ENCODE data around the gene ZNF37A.
"Not testable (repeated sequence)": the region's sequence is repeated elsewhere in the genome, so short reads cannot be mapped to it uniquely, and the experiment has no call there.

The ZNF37A gene

GRCh38 chr10:38072552-38072951 is 21.6 kb upstream of the ZNF37A start:
- no peak for TF ChIP-seq CTCF (conservative IDR thresholded peaks at IDR 0.05; ENCODE audit: low read depth, low read length)
- no peak for DNase-seq (ENCODE audit: low read depth)
- no peak overlapping the region for H3K4me3 ChIP-seq (ENCODE audit: low read depth, low read length)

GRCh38 chr10:38076687-38077086 is 17.4 kb upstream of the ZNF37A start:
- H3K4me3 ChIP-seq (ENCODE audit: low read depth, low read length) = no peak overlapping the region
- no peak for TF ChIP-seq CTCF (conservative IDR thresholded peaks at IDR 0.05; ENCODE audit: low read depth, low read length)

GRCh38 chr10:38093318-38093717 is 819 bp upstream of the ZNF37A start:
- not testable (repeated sequence) for H3K4me3 ChIP-seq (ENCODE audit: low read depth, low read length)

More at GRCh38 chr10:38076687-38077086, 17.4 kb upstream of the ZNF37A start:
- no peak for DNase-seq (ENCODE audit: low read depth)

GRCh38 chr10:38093816-38094157 is 350 bp upstream of the ZNF37A start:
- H3K4me3 ChIP-seq (ENCODE audit: low read depth, low read length) = peak overlapping the region; percentile 89
- TF ChIP-seq CTCF (conservative IDR thresholded peaks at IDR 0.05; ENCODE audit: low read depth, low read length) = no peak
- DNase-seq (ENCODE audit: low read depth) = no peak

More at GRCh38 chr10:38093318-38093717, 819 bp upstream of the ZNF37A start:
- not testable (repeated sequence) for DNase-seq (ENCODE audit: low read depth)

GRCh38 chr10:38094927-38095574 is 914 bp downstream of the ZNF37A start:
- no peak for DNase-seq (ENCODE audit: low read depth)
- no peak for TF ChIP-seq CTCF (conservative IDR thresholded peaks at IDR 0.05; ENCODE audit: low read depth, low read length)

GRCh38 chr10:38102880-38103279 is 8.7 kb downstream of the ZNF37A start:
- no peak overlapping the region for H3K4me3 ChIP-seq (ENCODE audit: low read depth, low read length)
- no peak for DNase-seq (ENCODE audit: low read depth)
- no peak for TF ChIP-seq CTCF (conservative IDR thresholded peaks at IDR 0.05; ENCODE audit: low read depth, low read length)

More at GRCh38 chr10:38094927-38095574, 914 bp downstream of the ZNF37A start:
- H3K4me3 ChIP-seq (ENCODE audit: low read depth, low read length) = peak overlapping the region; percentile 89

GRCh38 chr10:38103756-38104155 is 9.6 kb downstream of the ZNF37A start:
- no peak for TF ChIP-seq CTCF (conservative IDR thresholded peaks at IDR 0.05; ENCODE audit: low read depth, low read length)
- no peak for DNase-seq (ENCODE audit: low read depth)
- no peak overlapping the region for H3K4me3 ChIP-seq (ENCODE audit: low read depth, low read length)
